ENCODE results near the gene DCC.

DCC gene

DNA sequence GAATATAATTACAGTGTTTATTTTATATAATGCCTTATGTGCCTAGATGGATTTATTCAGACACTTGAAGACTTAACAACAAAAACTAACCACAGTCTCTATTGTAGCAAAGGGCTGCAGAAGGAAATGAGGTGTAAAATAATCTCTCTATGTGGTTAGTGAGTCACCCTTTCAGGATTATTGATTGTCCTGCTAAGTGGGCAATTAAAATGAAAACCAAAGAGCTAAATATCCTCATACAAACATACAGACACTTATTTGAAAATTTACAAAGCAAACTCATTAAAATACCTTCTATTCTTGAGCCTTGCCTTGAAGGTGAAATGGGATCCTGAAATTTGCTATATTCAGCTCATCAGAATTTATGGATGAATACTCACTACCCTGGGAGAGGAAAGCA is 27.7 kb upstream of the DCC start:
- no peaks in the 10 kb centered on the region for H3K9me3 ChIP-seq (ENCODE audit: control insufficient read depth, insufficient read depth, low read length)
- no peaks in the 10 kb centered on the region for H3K27me3 ChIP-seq (ENCODE audit: control insufficient read depth, low read length)
- H3F3A ChIP-seq (ENCODE audit: control insufficient read depth, insufficient read depth) = no peaks in the 10 kb centered on the region
- H3K79me2 ChIP-seq (ENCODE audit: control insufficient read depth, low read length) = no peaks in the 10 kb centered on the region
- no peak overlapping the region for H3K4me3 ChIP-seq (ENCODE audit: low read length)
- H3K9me2 ChIP-seq (replicated peaks; ENCODE audit: control insufficient read depth, low read length) = no peaks in the 10 kb centered on the region
- H3K4me2 ChIP-seq (ENCODE audit: low read length) = no peak overlapping the region
- no peaks in the 10 kb centered on the region for H3K4me1 ChIP-seq (ENCODE audit: control insufficient read depth, low read length)
- TF ChIP-seq, protein P1, sequence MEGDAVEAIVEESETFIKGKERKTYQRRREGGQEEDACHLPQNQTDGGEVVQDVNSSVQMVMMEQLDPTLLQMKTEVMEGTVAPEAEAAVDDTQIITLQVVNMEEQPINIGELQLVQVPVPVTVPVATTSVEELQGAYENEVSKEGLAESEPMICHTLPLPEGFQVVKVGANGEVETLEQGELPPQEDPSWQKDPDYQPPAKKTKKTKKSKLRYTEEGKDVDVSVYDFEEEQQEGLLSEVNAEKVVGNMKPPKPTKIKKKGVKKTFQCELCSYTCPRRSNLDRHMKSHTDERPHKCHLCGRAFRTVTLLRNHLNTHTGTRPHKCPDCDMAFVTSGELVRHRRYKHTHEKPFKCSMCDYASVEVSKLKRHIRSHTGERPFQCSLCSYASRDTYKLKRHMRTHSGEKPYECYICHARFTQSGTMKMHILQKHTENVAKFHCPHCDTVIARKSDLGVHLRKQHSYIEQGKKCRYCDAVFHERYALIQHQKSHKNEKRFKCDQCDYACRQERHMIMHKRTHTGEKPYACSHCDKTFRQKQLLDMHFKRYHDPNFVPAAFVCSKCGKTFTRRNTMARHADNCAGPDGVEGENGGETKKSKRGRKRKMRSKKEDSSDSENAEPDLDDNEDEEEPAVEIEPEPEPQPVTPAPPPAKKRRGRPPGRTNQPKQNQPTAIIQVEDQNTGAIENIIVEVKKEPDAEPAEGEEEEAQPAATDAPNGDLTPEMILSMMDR (IDR thresholded peaks at IDR 0.05; ENCODE audit: low read depth, low read length, poor library complexity, severe bottlenecking) = no peak
- TF ChIP-seq EZH2phosphoT487 (IDR thresholded peaks at IDR 0.05; ENCODE audit: borderline replicate concordance, low read length) = no peak
- H3K36me3 ChIP-seq (ENCODE audit: control insufficient read depth, low read length) = no peaks in the 10 kb centered on the region
- H4K20me1 ChIP-seq (ENCODE audit: control insufficient read depth, insufficient read depth, low read depth, low read length) = no peaks in the 10 kb centered on the region
- H3K27ac ChIP-seq (ENCODE audit: low read depth, low read length) = no peak overlapping the region

DNA sequence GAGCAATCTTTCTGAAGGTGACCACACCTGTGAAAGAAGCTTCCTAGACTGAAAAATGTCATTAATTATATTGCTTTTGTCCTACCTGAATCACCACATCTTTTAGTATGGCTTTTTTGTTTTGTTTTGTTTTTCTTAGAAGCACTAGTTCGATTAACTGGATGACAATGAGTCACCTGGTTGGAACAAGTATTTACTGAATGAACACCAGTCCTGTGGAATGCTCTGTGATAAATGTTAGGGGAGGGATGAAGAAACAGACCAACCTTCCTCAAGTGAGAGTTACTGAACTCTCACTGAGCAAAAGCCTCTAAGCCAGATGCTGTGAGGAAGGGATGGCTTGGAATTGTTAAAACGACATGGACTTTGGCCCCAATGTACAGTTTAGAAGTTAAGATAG is 26.8 kb upstream of the DCC start:
- Histone ChIP-seq H3K36me3 (ENCODE audit: control insufficient read depth, low read length) (no peaks in the 10 kb centered on the region), H3K79me2 (ENCODE audit: control insufficient read depth, low read length) (no peaks in the 10 kb centered on the region), H3K9me2 (replicated peaks; ENCODE audit: control insufficient read depth, low read length) (no peaks in the 10 kb centered on the region), H3K9me3 (ENCODE audit: control insufficient read depth, insufficient read depth, low read length) (no peaks in the 10 kb centered on the region), H3K27me3 (ENCODE audit: control insufficient read depth, low read length) (no peaks in the 10 kb centered on the region), H3F3A (ENCODE audit: control insufficient read depth, insufficient read depth) (no peaks in the 10 kb centered on the region), H3K4me1 (ENCODE audit: control insufficient read depth, low read length) (no peaks in the 10 kb centered on the region), H4K20me1 (ENCODE audit: control insufficient read depth, insufficient read depth, low read depth, low read length) (no peaks in the 10 kb centered on the region), H3K27ac (ENCODE audit: low read depth, low read length) (no peak overlapping the region), H3K4me3 (ENCODE audit: low read length) (no peak overlapping the region), H3K4me2 (ENCODE audit: low read length) (no peak overlapping the region)
- TF ChIP-seq, protein P1 (IDR thresholded peaks at IDR 0.05; ENCODE audit: low read depth, low read length, poor library complexity, severe bottlenecking) = no peak
- no peak for TF ChIP-seq EZH2phosphoT487 (IDR thresholded peaks at IDR 0.05; ENCODE audit: borderline replicate concordance, low read length)

DNA sequence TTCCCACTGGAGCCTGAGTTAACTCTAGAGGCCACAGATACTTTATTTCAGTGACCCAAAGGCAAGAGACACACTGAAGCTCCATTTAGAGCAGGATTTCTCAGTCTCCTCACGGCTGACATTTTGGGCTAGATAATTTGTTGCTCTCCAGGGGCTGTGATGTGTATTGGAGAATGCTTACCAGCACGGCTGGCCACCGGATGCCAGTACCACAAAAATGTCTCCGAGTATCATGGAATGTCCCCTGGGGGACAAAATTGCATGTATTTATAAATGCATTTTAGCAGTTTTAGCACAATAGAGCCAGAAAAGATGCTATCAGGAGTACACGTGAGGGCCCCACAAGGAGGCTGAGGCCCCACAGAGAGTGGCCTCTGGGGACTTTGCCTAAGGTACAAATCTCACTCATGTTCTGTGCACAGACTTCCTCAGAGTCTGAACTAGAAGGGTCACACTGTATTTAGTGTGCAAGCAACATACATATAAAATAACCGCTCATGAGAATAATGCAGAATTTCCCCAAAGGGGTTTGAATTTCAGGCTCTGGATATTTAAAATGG is 20.5 kb upstream of the DCC start:
- no peaks in the 10 kb centered on the region for H3K36me3 ChIP-seq (ENCODE audit: control insufficient read depth, low read length)
- no peaks in the 10 kb centered on the region for H3F3A ChIP-seq (ENCODE audit: control insufficient read depth, insufficient read depth)
- H3K9me3 ChIP-seq (ENCODE audit: control insufficient read depth, insufficient read depth, low read length) = no peaks in the 10 kb centered on the region
- H3K4me2 ChIP-seq (ENCODE audit: low read length) = no peak overlapping the region
- H4K20me1 ChIP-seq (ENCODE audit: control insufficient read depth, insufficient read depth, low read depth, low read length) = no peaks in the 10 kb centered on the region
- no peak overlapping the region for H3K27ac ChIP-seq (ENCODE audit: low read depth, low read length)
- no peak overlapping the region for H3K4me3 ChIP-seq (ENCODE audit: low read length)
- H3K9me2 ChIP-seq (replicated peaks; ENCODE audit: control insufficient read depth, low read length) = no peaks in the 10 kb centered on the region
- TF ChIP-seq, protein P1 (IDR thresholded peaks at IDR 0.05; ENCODE audit: low read depth, low read length, poor library complexity, severe bottlenecking) = no peak
- TF ChIP-seq EZH2phosphoT487 (IDR thresholded peaks at IDR 0.05; ENCODE audit: borderline replicate concordance, low read length) = no peak
- H3K27me3 ChIP-seq (ENCODE audit: control insufficient read depth, low read length) = no peaks in the 10 kb centered on the region
- no peaks in the 10 kb centered on the region for H3K79me2 ChIP-seq (ENCODE audit: control insufficient read depth, low read length)
- no peaks in the 10 kb centered on the region for H3K4me1 ChIP-seq (ENCODE audit: control insufficient read depth, low read length)
